DMS79 (cell line): ENCODE measurements around the gene RAD54L.
"Not testable (repeated sequence)": the region's sequence is repeated elsewhere in the genome, so short reads cannot be mapped to it uniquely, and the experiment has no call there.

ENCODE experiments used
- DNase-seq: peaks from one replicate; lab custom pipeline; 2025; lab: John Stamatoyannopoulos, UW

The RAD54L gene

DNA sequence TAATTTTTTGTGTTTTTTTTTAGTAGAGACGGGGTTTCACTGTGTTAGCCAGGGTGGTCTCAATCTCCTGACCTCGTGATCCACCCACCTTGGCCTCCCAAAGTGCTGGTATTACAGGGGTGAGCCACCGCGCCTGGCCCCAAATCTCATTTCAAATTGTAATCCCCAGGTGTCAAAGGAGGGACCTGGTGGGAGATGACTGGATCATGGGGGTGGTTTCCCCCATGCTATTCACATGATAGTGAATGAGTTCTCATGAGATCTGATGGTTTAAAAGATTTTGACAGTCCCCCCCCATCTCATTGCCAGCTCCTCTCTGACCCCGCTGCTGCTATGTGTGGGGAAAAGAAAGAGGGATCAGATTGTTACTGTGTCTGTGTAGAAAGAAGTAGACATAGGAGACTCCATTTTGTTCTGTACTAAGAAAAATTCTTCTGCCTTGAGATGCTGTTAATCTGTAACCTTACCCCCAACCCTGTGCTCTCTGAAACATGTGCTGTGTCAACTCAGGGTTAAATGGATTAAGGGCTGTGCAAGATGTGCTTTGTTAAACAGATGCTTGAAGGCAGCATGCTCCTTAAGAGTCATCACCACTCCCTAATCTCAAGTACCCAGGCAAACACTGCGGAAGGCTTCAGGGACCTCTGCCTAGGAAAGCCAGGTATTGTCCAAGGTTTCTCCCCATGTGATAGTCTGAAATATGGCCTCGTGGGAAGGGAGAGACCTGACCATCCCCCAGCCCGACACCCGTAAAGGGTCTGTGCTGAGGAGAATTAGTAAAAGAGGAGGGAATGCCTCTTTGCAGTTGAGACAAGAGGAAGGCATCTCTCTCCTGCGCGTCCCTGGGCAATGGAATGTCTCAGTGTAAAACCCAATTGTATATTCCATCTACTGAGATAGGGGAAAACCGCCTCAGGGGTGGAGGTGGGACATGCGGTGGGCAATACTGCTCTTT lies 72.7 kb downstream of the RAD54L start:
- peak; percentile 84 for DNase-seq

DNA sequence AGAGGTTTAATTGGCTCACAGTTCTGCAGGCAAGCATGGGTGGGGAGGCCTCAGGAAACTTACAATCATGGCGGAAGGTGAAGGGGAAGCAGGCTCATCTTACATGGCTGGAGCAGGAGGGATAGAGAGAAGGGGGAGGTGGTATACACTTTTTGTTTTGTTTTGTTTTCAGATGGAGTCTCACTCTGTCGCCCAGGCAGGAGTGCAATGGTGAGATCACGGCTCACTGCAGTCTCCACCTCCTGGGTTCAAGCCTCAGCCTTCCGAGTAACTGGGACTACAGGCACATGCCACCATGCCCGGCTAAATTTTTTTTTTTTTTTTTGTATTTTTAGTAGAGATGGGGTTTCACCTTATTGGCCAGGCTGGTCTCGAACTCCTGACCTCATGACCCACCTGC lies 74.6 kb downstream of the RAD54L start:
- not testable (repeated sequence) for DNase-seq

DNA sequence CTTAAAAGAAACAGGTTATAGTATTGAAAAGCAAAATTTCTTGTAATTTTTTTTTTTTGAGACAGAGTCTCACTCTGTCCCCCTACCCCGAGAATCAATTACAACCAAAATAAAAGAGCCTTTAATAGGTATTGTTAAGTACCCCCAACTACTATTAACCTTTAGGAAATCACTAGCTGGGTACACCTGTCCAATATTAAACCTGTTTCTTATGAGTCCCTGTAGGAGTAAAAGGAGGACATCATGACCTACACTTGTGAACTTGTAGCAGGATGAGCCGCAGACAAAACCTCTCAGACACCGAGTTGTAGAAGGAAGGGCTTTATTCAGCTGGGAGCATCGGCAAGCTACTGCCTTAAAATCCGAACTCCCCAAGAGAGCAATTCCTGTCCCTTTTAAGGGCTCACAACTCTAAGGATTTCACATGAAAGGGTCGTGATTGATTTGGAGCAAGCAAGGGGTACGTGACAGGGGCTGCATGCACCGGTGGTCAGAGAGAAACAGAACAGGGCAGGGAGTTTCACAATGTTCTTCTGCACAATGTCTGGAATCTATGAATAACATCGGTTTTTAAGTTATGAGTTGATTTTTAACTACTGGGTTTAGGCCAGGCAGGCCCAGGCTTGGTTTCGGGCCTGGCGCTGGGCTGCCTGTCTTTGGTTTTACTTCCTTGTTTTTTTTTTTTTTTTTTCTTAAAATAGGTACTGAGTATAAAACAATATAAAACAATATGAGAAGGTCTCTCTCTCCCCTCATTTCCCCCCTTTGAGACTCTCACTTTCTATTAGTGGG lies 77.9 kb downstream of the RAD54L start:
- DNase-seq, result not testable (repeated sequence)
